BJ (cell line): ENCODE results near the gene ASB16. TPM values are rescaled to one million over a fixed set of nuclear protein-coding genes. Genes with fewer than 3 reads are reported as not detected.

Source experiments
- CTCF ChIA-PET: fragments of 350-600 bp; formaldehyde crosslinking; extraction: SDS; loops from one replicate; lab custom pipeline; 2021; ENCODE audit warnings: antibody characterized with exemption, inconsistent platforms; lab: Yijun Ruan, JAX
- POLR2A ChIA-PET: fragments of 300-600 bp; sonication (Branson Sonifier 250); formaldehyde crosslinking; extraction: SDS; loops from one replicate; lab custom pipeline; 2021; ENCODE audit warnings: antibody characterized with exemption; lab: Charles Lee
- DNase-seq: peaks from one replicate; pipeline ENCODE4 v3.0.0-alpha.2; 2011; ENCODE audit warnings: low read depth
- H3K27me3 ChIP-seq: 2 replicates; pipeline ENCODE4 v1.6.0; 2011; ENCODE audit warnings: low read length; ENCODE audit not compliant: control insufficient read depth, insufficient read depth
- H3K36me3 ChIP-seq: 2 replicates; pipeline ENCODE4 v1.5.1; 2011; ENCODE audit warnings: low read length; ENCODE audit not compliant: control insufficient read depth, insufficient read depth
- H3K4me3 ChIP-seq: 2 replicates; pipeline ENCODE4 v1.5.1; 2011; ENCODE audit warnings: low read depth, mild to moderate bottlenecking, control low read depth, low read length
- CTCF ChIP-seq: IDR thresholded peaks from 2 replicates; pipeline ENCODE4 v1.5.1; 2011; ENCODE audit warnings: low read depth, mild to moderate bottlenecking, control low read depth, inconsistent platforms, low read length, moderate library complexity; ENCODE audit not compliant: insufficient read depth
- polyA plus RNA-seq: library from polyadenylated mRNA; depleted of rRNA; stranded (reverse); fragments of >200 nt; gene quantifications from 2 replicates; pipeline ENCODE4 v1.2.3, GENCODE V29; 2011

Gene ASB16
- polyA plus RNA-seq, 1 experiment = not detected

GRCh38 chr17:44152875-44153274, 17.6 kb upstream of the ASB16 start:
- DNase-seq = no peak
- TF ChIP-seq CTCF = no peak
- Histone ChIP-seq H3K27me3 (no peaks in the 10 kb centered on the region), H3K4me3 (no peak overlapping the region), H3K36me3 (0 out of 2 replicates have a peak, but pooled peaks cover 2% of the 10 kb centered on the region)
- POLR2A ChIA-PET = no interaction called here
- CTCF ChIA-PET = interaction anchor here (0.7 to 0.9 kb wide), 2 partner anchors 8 to 14 kb away, joined by 3 to 4 read pairs; no protein-coding TSS in a partner anchor

DNA sequence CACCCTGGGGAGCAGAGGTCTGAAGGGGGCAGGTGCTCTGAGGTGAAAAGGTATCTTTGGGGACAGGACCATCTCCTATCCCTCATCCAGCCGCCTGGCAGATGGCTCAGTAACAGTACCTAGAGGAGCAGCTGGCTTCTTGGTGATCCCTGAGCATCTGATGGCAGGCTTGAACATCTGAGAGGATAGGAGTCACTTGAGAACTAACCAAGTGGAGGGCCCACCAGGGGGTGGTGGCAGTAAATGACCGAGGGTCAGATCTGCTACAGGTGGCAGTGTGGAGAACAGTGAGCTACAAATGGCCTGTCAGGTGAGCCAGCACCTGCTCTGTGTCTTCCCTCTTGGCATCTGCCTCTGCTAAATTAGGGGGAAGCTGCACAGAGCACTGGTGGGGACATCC, 15.0 kb upstream of the ASB16 start:
- no peaks in the 10 kb centered on the region for H3K27me3 ChIP-seq
- CTCF ChIA-PET = interaction anchor here (1.0 to 2.8 kb wide), 4 partner anchors 13 to 114 kb away, joined by 3 to 11 read pairs (median 6); partner anchors contain the start of genes ASB16 and HROB
- POLR2A ChIA-PET = interaction anchor here (0.6 kb wide), 1 partner anchor 16 kb away, joined by 16 read pairs; no protein-coding TSS in a partner anchor
- no peak overlapping the region for H3K4me3 ChIP-seq
- H3K36me3 ChIP-seq = 0 out of 2 replicates have a peak, but pooled peaks cover 2% of the 10 kb centered on the region
- no peak for TF ChIP-seq CTCF
- no peak for DNase-seq

DNA sequence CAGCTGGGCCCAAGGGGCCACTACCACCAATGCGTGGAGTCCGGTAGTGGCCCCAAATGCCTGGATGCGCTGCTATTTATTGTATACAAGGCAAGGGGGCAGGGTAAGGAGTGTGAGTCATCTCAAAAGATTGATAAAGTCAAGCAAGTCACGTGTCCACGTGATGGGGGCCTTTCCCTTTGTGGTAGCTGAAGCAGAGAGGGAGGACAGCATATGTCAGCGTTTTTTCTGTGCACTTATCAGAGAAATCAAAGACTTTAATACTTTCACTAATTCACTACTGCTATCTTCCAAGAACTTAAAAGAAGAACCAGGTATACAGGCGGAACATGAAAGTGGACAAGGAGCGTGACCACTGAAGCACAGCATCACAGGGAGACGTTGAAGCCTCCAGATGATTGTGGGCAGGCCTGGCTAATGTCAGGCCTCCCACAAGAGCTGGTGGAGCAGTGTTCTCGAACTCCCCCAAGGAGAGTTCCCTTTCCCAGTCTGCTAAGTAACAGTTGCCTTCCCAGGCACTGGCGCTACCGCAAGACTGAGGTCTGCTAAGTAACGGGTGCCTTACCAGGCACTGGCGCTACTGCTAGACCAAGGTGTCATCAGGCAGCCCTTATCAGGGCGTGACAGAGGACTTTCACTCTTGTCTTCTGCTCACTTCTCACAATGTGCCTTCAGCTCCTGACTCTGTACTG, 10.8 kb upstream of the ASB16 start:
- TF ChIP-seq CTCF = no peak
- CTCF ChIA-PET = interaction anchor here (0.6 to 3.6 kb wide), 3 partner anchors 9 to 38 kb away, joined by 3 to 25 read pairs (median 4); partner anchors contain the start of gene ASB16
- POLR2A ChIA-PET = no interaction called here
- Histone ChIP-seq H3K27me3 (no peaks in the 10 kb centered on the region), H3K4me3 (no peak overlapping the region), H3K36me3 (peaks cover 2% of the 10 kb centered on the region; the same call in 1 of the 2 replicates)
- no peak for DNase-seq

GRCh38 chr17:44164476-44164875, 6.0 kb upstream of the ASB16 start:
- no peaks in the 10 kb centered on the region for H3K27me3 ChIP-seq
- CTCF ChIA-PET = no interaction called here
- no peak for TF ChIP-seq CTCF
- no peak for DNase-seq
- no peak overlapping the region for H3K4me3 ChIP-seq
- no peaks in the 10 kb centered on the region; the same call in 1 of the 2 replicates for H3K36me3 ChIP-seq
- POLR2A ChIA-PET = no interaction called here

GRCh38 chr17:44167181-44167861, 3.2 kb upstream of the ASB16 start:
- ChIA-PET POLR2A (no interaction called here), CTCF (interaction anchor here (0.8 to 3.1 kb wide), 12 partner anchors 14 to 288 kb away, joined by 3 to 28 read pairs (median 7); partner anchors contain the start of gene TMUB2)
- H3K36me3 ChIP-seq = no peaks in the 10 kb centered on the region
- H3K4me3 ChIP-seq = no peak overlapping the region
- no peak for DNase-seq
- TF ChIP-seq CTCF = no peak
- no peaks in the 10 kb centered on the region for H3K27me3 ChIP-seq
